ENCODE measurements around the gene SKIC2.

The SKIC2 gene

DNA sequence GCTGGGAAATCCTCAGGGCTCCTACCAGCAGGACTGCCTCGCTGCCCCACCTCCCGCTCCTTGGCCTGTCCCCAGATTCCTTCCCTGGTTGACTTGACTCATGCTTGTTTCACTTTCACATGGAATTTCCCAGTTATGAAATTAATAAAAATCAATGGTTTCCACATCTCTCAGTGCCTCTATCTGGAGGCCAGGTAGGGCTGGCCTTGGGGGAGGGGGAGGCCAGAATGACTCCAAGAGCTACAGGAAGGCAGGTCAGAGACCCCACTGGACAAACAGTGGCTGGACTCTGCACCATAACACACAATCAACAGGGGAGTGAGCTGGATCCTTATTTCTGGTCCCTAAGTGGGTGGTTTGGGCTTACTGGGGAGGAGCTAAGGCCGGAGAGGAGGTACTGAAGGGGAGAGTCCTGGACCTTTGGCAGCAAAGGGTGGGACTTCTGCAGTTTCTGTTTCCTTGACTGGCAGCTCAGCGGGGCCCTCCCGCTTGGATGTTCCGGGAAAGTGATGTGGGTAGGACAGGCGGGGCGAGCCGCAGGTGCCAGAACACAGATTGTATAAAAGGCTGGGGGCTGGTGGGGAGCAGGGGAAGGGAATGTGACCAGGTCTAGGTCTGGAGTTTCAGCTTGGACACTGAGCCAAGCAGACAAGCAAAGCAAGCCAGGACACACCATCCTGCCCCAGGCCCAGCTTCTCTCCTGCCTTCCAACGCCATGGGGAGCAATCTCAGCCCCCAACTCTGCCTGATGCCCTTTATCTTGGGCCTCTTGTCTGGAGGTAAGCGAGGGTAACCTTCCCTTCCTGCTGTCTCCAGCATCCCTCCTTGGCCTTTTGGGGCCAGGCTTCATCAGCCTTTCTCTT, 13.2 kb upstream of the SKIC2 start, which contains the start of gene CFB:
Gene CFB, plus strand, starts transcription at position 589 of the 863 bp plus-strand sequence. Its CDS starts 127 bp downstream, at position 716.
- DNase-seq: no peak

DNA sequence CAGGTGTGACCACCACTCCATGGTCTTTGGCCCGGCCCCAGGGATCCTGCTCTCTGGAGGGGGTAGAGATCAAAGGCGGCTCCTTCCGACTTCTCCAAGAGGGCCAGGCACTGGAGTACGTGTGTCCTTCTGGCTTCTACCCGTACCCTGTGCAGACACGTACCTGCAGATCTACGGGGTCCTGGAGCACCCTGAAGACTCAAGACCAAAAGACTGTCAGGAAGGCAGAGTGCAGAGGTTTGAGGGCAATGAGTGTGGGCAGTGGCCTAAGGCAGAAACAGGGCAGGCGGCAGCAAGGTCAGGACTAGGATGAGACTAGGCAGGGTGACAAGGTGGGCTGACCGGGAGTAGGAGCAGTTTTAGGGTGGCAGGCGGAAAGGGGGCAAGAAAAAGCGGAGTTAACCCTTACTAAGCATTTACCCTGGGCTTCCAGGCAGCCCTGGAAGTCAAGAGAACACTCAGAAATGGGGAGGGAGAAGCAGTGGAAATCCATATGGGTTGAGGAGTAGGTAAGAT, 12.5 kb upstream of the SKIC2 start:
- DNase-seq: no peak

DNA sequence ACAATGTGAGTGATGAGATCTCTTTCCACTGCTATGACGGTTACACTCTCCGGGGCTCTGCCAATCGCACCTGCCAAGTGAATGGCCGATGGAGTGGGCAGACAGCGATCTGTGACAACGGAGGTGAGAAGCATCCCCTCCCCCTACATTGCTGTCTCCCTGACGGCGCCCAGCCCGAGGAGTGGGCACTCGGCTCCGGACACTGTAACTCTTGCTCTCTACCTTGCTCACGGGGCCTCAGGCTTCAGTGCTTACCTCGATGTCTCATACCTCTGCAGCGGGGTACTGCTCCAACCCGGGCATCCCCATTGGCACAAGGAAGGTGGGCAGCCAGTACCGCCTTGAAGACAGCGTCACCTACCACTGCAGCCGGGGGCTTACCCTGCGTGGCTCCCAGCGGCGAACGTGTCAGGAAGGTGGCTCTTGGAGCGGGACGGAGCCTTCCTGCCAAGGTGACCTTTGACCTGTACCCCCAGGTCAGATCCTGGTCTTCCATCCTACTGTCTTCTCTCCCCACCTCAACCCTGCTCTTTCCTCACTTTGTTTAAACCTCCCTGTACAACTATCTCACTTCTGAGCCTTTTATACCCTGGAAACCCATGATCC, 11.8 kb upstream of the SKIC2 start:
- no peak for DNase-seq

DNA sequence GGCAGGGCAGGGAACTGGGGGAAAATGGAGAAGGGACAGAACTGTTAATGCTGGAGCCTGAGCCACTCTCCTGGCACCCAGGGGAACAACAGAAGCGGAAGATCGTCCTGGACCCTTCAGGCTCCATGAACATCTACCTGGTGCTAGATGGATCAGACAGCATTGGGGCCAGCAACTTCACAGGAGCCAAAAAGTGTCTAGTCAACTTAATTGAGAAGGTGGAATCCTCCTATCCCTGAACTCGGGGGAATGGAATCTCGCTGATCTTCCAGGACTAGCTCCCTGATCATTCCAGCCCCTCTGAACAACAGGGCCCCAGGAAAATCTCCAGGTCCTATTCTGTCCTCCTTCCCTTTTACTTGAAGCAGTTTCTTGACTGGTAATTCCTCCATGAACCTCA, 11.1 kb upstream of the SKIC2 start:
- DNase-seq: no peak

DNA sequence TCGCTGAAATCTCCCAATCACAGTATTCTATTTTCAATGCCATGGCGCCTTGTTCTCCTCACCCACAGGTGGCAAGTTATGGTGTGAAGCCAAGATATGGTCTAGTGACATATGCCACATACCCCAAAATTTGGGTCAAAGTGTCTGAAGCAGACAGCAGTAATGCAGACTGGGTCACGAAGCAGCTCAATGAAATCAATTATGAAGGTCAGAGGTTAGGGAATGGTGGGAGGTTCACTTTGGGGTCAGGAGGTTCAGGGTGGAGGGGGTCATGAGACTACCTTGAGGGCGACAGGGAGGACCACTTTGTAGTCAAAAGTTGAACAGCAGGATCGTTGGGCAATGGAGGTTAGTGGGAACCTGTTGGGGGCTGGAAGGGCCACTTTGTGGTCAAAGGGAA, 10.7 kb upstream of the SKIC2 start:
- no peak for DNase-seq

DNA sequence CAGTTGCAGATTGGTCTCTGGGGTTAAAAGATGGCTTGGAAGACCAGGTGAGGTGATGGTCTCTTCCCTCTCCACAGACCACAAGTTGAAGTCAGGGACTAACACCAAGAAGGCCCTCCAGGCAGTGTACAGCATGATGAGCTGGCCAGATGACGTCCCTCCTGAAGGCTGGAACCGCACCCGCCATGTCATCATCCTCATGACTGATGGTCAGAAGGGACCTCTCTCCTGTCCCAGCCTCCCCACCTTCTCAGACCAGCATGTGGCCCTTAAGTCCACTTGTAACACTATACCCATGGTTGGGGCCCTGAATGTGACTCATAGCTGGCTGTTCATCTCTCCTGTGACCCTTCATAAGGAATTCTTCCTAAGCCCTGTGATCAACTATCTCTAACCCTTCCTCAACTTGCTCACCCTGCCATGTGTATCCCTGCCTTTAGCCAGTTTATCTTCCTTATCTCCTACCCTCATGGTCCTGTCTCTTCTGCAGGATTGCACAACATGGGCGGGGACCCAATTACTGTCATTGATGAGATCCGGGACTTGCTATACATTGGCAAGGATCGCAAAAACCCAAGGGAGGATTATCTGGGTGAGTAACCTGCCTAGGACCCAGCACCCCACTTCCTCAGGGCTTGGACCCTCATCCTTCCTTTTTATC, 10.1 kb upstream of the SKIC2 start:
- DNase-seq: no peak

DNA sequence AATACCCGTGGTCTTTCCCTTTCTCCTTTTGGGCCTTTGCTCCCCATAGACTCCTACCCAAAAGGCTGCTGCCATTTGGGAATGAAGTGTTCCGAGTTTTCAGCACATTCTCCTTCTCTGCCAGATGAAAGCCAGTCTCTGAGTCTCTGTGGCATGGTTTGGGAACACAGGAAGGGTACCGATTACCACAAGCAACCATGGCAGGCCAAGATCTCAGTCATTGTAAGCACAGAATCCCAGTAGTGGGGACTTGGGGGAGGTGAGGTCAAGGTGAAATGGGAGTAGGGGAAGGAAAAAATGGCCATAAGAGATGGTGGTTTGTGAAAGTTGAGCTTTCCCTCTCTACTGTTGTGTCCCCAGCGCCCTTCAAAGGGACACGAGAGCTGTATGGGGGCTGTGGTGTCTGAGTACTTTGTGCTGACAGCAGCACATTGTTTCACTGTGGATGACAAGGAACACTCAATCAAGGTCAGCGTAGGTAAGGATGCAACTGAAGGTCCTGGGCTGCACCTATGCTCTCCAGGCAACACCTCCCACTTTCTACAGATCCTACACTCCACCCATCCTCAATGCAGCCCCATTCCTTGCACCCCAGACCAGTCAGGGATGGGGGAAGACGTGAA, 8.9 kb upstream of the SKIC2 start:
- no peak for DNase-seq

DNA sequence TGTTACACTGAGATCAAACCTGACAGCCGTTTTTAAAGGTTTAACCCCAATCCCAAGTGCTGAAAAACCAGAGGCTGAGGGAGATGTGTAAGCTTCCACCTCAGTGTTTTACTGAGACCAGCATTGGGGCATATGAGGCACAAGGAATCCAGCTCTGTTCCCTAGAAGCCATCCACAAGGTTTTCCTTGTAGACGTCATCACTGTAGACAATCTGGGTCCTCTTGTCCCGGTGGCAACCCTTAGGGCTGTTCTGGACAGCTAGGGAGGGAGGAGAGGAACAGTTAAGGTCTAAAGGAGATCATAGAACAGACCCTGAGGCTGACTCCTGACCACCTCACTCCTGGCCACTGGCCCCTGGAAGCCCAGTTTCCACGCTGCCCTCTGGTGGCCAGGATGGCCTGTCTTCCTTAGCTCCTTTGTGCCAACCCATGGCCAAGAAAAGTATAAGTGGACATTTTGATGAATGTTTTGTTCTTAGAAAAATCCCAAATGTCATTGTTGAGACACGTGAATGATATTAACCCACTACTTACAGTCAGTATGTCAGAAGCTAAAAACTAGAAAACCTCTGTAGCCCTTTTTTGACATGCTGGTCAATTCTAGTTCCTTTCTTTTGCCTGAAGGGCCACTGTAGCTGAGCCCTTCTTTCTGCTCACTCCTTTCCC, 6.7 kb upstream of the SKIC2 start:
- DNase-seq: peak in 1 of 2 donors; percentile 12

DNA sequence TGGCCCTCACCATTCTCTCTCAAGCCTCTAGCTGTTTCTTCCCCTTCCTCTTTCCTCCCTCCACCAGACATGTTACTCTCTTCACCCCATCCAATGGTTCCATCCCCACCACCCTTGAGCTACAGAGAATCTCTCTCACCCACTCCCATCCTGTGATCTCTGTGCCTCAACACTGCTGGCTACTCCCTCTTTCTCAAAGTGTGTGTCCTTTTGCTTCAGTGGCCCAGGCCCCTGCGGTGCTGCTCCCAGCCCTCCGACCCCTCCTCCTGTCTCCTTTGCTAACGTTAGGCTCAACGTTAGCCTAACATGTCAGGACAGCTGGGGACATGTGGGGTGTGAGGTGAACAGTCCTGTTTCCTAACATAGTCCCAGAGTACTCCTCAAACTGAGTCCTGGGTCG, 6.1 kb upstream of the SKIC2 start:
- DNase-seq: no peak

DNA sequence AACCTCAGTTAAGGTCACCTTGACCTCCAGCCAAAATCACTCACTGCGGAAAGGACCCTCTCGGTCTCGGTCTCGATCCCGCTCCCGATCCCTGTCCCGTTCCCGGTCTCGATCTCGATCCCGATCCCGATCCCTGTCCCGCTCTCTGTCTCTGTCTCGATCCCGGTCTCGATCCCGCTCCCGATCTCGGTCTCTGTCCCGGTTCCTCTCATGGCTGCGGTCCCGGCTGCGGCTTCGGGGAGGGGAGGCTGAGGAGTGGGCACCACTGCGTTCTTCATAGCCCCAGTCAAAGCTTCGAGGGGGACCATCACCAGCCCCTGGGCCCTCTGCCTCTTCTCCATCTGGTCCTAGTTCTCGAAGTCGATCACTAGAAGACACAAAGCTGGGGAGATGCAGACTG, 4.5 kb upstream of the SKIC2 start:
- DNase-seq: no peak

DNA sequence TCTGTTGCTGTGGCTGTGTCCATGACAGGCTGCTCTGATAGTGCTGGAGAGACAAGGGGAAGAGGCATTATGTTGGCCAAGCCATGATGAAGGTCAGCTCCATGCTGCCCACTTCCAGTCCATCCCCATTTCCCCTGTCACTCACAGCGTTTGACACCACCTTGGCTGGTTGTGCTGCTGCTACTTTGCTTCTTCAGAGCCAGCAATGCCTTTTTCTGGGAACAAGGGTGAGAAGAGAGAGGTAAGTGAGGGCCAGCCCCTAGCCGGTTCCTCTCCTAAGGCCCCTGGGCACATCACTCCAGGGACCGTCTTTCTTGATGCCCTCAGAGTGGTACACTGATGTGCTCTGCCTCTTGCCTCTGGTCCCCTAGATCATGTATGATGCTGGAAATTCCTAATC, 2.2 kb upstream of the SKIC2 start:
- no peak for DNase-seq

DNA sequence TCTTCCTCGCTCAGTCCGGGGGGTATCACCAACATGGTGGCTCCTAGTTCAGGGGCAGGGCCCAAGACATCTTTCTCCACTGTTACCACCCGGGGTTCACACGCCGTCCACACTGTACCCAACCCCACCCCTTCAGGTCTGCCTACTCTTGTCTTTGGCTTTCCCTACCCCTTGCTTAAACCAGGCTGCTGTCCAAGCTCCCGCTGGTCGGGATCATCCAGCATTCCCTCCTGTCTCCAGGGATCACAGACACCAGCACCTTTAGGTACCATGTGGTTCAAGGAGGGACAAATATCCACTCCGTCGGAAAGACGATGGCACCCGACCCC, 599 bp upstream of the SKIC2 start:
- DNase-seq: no peak

DNA sequence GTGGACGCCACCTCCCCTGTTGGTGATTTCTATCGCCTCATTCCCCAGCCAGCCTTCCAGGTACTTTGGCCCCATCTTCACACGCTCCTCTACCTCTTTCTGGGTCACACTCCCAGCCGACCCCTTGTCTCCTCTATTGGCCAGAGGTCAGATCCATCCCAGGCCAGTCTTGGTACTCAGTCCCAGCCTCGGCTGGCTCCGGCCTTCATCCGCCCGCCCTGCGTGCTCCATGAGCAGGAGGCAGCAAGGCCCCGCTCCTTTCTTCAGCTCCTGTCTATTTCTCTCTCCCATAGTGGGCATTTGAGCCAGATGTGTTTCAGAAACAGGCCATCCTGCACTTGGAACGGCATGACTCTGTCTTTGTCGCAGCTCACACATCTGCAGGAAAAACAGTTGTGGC, 2.6 kb downstream of the SKIC2 start:
- no peak for DNase-seq

DNA sequence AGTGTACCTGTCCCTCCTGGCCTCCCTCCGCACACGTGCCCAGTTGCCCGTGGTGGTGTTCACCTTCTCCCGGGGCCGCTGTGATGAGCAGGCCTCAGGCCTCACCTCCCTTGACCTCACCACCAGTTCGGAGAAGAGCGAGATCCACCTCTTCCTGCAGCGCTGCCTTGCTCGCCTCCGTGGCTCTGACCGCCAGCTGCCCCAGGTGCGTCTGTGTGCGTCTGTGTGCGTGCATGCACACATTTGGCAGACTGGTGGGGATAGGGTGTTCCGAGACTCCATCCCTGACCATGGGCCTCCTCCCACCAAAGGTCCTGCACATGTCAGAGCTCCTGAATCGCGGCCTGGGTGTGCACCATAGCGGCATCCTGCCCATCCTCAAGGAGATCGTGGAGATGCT, 4.9 kb downstream of the SKIC2 start:
- DNase-seq: no peak

DNA sequence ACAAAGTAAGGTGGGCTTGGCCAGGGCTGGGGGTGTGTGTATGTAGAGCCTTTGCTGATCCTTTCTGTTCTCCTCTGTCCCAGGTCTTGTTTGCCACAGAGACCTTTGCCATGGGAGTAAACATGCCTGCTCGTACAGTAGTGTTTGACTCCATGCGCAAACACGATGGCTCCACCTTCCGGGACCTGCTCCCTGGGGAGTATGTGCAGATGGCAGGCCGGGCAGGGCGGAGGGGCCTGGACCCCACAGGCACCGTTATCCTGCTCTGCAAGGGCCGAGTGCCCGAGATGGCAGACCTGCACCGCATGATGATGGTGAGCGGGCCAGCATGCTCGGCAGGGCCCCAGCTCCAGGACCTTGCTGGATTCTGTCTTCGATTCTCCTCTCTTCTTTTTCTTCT, 6.7 kb downstream of the SKIC2 start:
- DNase-seq: no peak

DNA sequence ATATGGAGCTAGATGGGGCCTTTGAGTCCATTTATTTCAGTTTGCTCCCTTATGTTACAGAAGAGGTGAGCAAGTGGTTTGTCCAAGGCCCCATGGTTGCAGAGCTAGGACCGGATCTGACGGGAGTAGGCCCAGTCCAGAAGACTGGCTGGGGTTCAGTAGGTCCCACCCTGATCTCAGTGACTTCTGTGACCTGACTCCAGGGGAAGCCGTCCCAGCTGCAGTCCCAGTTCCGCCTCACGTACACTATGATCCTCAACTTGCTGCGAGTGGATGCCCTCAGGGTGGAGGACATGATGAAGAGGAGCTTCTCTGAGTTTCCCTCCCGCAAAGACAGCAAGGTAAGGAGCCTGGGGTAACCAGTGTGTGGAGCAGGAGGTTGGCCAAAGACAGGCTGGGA, 7.5 kb downstream of the SKIC2 start:
- DNase-seq: no peak

DNA sequence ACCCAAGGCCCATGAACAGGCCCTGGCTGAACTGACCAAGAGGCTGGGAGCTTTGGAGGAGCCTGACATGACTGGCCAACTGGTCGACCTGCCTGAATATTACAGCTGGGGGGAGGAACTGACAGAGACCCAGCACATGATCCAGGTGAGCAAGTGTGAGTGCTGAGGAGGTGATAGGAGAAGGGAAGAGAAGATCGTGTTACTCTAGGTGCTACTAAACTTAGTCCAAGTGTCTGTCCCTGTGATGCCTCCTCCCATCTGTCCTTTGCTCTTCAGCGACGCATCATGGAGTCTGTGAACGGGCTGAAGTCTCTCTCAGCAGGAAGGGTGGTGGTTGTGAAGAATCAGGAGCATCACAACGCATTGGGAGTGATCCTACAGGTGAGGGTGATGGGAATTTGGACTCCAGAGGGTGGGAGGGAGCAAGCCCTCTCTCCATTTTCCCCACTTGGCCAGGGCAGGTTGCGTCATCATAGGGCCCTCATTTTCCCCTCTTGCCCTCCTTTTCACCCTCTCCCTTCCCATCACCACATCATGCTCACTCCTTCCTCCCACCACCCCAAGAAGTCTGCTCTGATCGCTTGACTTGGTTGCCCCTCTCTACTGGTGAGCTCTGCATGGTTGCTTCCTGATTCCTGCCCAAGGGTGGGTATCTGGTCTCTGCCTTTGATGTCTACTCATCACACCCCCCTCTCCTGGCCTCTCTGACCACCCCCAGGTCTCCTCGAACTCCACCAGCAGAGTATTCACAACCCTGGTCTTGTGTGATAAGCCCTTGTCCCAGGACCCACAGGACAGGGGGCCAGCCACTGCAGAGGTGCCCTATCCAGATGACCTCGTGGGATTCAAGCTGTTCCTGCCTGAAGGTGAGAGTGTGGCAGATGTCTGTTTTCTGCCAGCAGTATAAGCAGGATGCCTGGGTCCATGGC, 8.3 kb downstream of the SKIC2 start:
- no peak for DNase-seq

DNA sequence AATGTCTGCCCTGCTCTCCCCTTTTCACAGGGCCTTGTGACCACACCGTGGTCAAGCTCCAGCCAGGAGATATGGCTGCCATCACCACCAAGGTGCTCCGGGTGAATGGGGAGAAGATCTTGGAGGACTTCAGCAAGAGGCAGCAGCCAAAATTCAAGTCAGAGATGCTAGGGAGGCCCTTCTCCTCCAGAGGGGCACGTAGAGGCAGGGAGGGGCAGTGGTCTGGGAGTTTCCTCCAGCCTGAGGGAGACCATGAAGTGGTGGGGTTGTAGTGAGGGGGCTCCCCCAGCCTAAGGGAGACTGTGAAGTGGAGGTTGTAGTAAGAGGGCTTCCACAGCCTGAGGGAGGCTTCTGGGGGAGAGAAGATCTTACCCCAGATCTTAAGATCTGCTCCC, 8.9 kb downstream of the SKIC2 start:
- no peak for DNase-seq

DNA sequence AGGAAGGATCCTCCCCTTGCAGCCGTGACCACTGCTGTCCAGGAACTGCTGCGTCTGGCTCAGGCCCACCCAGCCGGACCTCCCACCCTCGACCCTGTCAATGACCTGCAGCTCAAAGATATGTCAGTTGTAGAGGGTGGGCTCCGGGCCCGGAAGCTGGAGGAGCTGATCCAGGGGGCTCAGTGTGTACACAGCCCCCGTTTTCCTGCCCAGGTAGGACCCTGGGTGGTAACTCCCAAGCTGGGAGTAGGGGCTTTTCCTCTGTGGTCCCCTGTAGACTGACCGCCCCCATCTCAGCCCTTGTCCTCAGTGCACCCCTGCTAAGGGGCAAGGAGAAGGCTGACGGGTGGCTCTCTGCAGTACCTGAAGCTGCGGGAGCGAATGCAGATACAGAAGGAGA, 9.4 kb downstream of the SKIC2 start:
- no peak for DNase-seq

DNA sequence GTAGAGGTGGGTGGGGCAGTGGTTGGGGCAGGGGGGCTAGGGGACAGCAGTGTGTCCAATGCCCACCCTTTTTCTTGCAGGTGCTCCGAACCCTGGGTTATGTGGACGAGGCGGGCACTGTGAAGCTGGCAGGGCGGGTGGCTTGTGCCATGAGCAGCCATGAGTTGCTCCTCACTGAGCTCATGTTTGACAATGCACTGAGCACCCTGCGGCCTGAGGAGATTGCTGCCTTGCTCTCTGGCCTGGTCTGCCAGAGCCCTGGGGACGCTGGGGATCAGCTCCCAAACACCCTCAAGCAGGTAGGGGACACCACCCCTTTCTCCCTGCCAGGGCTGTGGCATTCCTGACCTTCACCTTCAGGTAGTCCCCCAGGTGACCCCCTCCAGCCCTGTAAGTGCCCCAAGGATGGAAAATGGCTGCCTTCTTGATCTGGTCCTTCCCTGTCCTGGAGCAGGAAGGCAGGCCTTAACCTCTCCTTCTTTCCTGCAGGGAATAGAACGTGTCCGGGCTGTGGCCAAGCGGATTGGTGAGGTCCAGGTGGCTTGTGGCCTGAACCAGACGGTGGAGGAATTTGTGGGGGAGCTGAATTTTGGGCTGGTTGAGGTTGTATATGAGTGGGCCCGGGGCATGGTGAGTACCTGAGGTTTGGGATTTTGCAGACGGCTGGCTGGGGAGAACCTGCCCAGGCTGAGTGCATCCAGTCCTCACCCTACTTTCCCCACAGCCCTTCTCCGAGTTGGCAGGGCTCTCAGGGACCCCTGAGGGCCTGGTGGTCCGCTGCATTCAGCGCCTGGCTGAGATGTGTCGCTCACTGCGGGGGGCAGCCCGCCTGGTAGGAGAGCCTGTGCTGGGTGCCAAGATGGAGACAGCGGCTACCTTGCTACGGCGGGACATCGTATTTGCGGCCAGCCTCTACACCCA, 10.1 kb downstream of the SKIC2 start:
- DNase-seq: no peak
